NT2/D1 (cell line): ENCODE results near the gene SIGLEC11.

Experiments
- DNase-seq: peaks from one replicate; pipeline ENCODE4 v3.0.0-alpha.2; 2011; ENCODE audit warnings: low read depth, low spot score
- H3K27me3 ChIP-seq: 2 replicates; pipeline ENCODE4 v1.6.0; 2011; ENCODE audit warnings: mild to moderate bottlenecking; ENCODE audit not compliant: insufficient read length, insufficient read depth
- H3K36me3 ChIP-seq: 2 replicates; pipeline ENCODE4 v1.6.1; 2011; ENCODE audit warnings: mild to moderate bottlenecking, low read length, mixed read lengths; ENCODE audit not compliant: insufficient read depth, insufficient read length
- H3K4me1 ChIP-seq: 2 replicates; pipeline ENCODE4 v1.5.1; 2011; ENCODE audit not compliant: insufficient read depth, insufficient read length
- H3K4me3 ChIP-seq: 2 replicates; pipeline ENCODE4 v1.5.1; 2011; ENCODE audit warnings: low read depth; ENCODE audit not compliant: insufficient read length
- H3K9ac ChIP-seq: 2 replicates; pipeline ENCODE4 v1.6.0; 2011; ENCODE audit warnings: low read depth; ENCODE audit not compliant: insufficient read length
- H3K9me3 ChIP-seq: 2 replicates; pipeline ENCODE4 v1.5.1; 2011; ENCODE audit warnings: mild to moderate bottlenecking, low read length; ENCODE audit not compliant: insufficient read depth
- SUZ12 ChIP-seq: IDR thresholded peaks from 2 replicates; pipeline ENCODE4 v1.6.1; 2011; ENCODE audit not compliant: insufficient read length, insufficient read depth; ENCODE audit errors: extremely low read depth
- YY1 ChIP-seq: IDR thresholded peaks from 2 replicates; pipeline ENCODE4 v1.6.1; 2011; ENCODE audit not compliant: insufficient read length, insufficient read depth
- ZNF274 ChIP-seq: IDR thresholded peaks from 2 replicates; pipeline ENCODE4 v1.6.1; 2011; ENCODE audit warnings: mild to moderate bottlenecking, low read depth, low read length

Gene SIGLEC11

DNA sequence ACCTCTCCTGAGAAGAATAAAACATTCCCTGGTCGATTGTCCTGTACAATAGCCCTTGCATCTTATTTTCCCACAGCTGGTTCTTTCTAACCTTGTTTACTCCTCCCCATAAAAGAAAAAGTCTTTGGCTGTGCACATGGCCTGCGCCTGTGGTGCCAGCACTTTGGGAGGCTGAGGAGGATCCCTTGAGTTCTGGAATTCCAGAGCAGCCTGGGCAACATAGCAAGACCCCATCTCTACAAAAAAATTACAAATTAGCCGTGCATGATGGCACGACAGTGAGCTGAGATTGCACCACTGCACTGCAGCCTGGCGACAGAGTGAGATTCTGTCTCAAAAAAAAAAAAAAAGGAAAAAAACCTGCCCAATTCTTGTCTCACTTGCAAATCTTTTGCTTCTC is 24.4 kb downstream of the SIGLEC11 start:
- no peak overlapping the region for H3K4me3 ChIP-seq
- no peaks in the 10 kb centered on the region for H3K9me3 ChIP-seq
- H3K27me3 ChIP-seq = no peaks in the 10 kb centered on the region
- H3K4me1 ChIP-seq = peaks cover 6% of the 10 kb centered on the region
- TF ChIP-seq YY1 (no peak), SUZ12 (no peak), ZNF274 (no peak)
- H3K9ac ChIP-seq = no peak overlapping the region
- H3K36me3 ChIP-seq = peaks cover 4% of the 10 kb centered on the region
- DNase-seq = no peak

DNA sequence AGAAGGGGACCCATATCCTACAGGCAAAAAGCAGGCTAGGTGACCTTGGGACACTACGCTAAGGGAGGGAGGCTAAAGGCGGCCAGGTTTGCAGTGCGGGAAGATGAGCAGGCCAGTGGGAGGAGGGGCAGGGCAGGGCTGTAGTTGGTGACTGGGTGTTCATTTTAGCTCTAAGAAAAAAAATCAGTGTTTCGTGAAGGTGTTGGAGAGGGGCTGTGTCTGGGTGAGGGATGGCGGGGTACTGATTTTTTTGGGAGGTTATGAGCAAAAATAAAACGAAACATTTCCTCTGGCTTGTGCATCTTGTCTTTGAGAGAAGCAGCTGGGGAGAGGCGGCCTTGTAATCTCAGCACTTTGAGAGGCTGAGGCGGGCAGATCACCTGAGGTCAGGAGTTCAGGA is 27.3 kb downstream of the SIGLEC11 start:
- Histone ChIP-seq H3K9me3 (no peaks in the 10 kb centered on the region), H3K36me3 (peaks cover 4% of the 10 kb centered on the region), H3K4me1 (peaks cover 3% of the 10 kb centered on the region), H3K27me3 (no peaks in the 10 kb centered on the region), H3K4me3 (no peak overlapping the region), H3K9ac (no peak overlapping the region)
- TF ChIP-seq YY1 = no peak
- TF ChIP-seq SUZ12 = no peak
- TF ChIP-seq ZNF274 = no peak
- DNase-seq = no peak

DNA sequence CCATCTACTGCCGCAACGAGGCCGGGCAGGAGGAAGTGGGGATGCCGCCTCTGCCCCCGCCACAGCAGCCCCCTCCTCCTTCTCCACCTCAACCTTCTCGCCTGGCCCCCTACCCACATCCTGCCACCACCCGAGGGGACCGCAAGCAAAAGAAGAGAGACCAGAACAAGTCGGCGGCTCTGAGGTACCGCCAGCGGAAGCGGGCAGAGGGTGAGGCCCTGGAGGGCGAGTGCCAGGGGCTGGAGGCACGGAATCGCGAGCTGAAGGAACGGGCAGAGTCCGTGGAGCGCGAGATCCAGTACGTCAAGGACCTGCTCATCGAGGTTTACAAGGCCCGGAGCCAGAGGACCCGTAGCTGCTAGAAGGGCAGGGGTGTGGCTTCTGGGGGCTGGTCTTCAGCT is 28.2 kb downstream of the SIGLEC11 start:
- H3K27me3 ChIP-seq = no peaks in the 10 kb centered on the region
- DNase-seq = no peak

DNA sequence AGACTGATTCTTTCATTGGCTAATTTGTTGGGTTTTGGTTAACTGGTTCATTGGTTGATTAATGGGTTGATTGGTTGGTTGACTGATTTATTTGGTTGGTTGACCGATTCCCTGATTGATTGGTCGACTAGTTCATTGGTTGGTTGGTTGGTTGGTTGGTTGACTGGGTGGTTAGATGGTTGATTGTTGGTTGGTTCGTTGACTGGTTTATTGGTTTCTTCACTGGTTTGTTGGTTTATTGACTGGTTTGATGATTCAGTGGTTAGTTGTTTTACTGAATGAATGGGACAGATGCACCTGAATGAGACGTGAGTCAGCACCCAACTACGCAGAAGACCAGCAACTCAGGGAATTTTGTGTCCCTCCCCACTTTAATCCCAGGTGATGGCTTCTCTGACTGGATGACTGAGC is 28.9 kb downstream of the SIGLEC11 start:
- no peak for TF ChIP-seq SUZ12
- TF ChIP-seq YY1 = no peak
- no peak for TF ChIP-seq ZNF274
- DNase-seq = no peak

More for the DNA sequence above, 28.2 kb downstream of the SIGLEC11 start:
- Histone ChIP-seq H3K4me3 (no peak overlapping the region), H3K36me3 (peaks cover 7% of the 10 kb centered on the region), H3K9me3 (no peaks in the 10 kb centered on the region), H3K4me1 (peaks cover 3% of the 10 kb centered on the region), H3K9ac (no peak overlapping the region)
- TF ChIP-seq ZNF274 (no peak), YY1 (no peak), SUZ12 (no peak)

DNA sequence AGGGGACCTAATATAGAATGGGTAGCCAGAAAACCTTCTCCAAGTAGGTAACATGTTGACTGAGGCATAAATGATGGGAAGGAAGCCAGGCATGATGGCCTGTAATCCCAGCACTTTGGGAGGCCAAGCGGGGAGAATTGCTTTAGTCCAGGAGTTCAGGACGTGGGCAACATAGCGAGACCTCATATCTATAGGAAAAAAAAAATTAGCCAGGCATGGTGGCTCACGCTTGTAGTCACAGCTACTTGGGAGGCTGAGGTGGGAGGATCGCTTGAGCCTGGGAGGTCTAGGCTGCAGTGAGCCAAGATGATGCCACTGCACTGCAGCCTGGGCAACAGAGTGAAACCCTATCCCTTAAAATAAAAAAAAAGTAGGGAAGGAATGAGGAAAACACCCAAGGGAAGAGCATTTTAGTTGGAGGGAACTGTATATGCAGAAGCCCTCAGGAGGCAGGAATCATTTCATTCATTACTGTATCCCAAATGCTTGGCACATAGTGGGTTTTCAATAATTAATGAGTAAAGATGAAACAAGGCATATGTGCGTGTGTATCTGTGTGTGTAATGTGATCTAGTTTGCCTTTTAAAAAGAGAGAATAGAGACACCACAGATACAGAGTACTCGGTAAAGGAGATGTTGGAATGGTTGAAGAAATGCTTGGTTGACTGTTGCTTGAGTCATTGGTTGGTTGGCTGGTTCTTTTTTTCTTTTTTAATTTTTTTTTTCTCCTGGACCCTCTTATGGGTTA is 29.5 kb downstream of the SIGLEC11 start:
- H3K27me3 ChIP-seq = no peaks in the 10 kb centered on the region
- peaks cover 8% of the 10 kb centered on the region for H3K4me1 ChIP-seq
- DNase-seq = no peak
- no peak for TF ChIP-seq YY1
- TF ChIP-seq ZNF274 = no peak
- TF ChIP-seq SUZ12 = no peak
- no peak overlapping the region for H3K4me3 ChIP-seq
- no peak overlapping the region for H3K9ac ChIP-seq
- H3K36me3 ChIP-seq = peaks cover 20% of the 10 kb centered on the region
- H3K9me3 ChIP-seq = no peaks in the 10 kb centered on the region

More for the DNA sequence above, 28.9 kb downstream of the SIGLEC11 start:
- H3K36me3 ChIP-seq = peaks cover 14% of the 10 kb centered on the region
- H3K9me3 ChIP-seq = no peaks in the 10 kb centered on the region
- H3K4me3 ChIP-seq = no peak overlapping the region
- H3K27me3 ChIP-seq = no peaks in the 10 kb centered on the region
- no peak overlapping the region for H3K9ac ChIP-seq
- peaks cover 6% of the 10 kb centered on the region for H3K4me1 ChIP-seq

DNA sequence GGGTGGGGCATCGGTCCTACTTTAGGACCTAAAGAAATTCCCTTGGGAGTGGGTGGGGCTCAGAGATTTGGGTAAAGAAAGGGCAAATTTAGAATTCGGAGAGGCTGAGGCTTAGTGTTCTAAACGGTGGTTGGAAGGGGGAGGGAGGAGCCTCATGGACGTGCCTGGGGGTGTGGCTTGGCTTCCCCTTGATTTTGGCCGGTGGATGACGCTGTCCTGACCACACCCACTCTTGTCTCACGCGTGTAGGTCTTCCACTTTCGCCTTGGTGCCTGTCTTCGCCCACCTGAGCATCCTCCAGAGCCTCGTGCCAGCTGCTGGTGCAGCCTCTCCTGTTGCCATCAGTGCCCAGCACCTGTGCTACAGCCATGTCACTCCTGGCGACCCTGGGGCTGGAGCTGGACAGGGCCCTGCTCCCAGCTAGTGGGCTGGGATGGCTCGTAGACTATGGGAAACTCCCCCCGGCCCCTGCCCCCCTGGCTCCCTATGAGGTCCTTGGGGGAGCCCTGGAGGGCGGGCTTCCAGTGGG is 30.4 kb downstream of the SIGLEC11 start:
- no peak for DNase-seq

More for the DNA sequence above, 30.4 kb downstream of the SIGLEC11 start:
- no peaks in the 10 kb centered on the region for H3K27me3 ChIP-seq
- H3K4me1 ChIP-seq = peaks cover 8% of the 10 kb centered on the region
- peaks cover 26% of the 10 kb centered on the region for H3K36me3 ChIP-seq
- no peaks in the 10 kb centered on the region for H3K9me3 ChIP-seq
- H3K4me3 ChIP-seq = peak overlapping the region; percentile 32
- TF ChIP-seq SUZ12 = no peak
- no peak for TF ChIP-seq YY1
- TF ChIP-seq ZNF274 = no peak
- peak overlapping the region; percentile 59 for H3K9ac ChIP-seq
